ENCODE measurements around the gene CASR.

CASR gene

DNA sequence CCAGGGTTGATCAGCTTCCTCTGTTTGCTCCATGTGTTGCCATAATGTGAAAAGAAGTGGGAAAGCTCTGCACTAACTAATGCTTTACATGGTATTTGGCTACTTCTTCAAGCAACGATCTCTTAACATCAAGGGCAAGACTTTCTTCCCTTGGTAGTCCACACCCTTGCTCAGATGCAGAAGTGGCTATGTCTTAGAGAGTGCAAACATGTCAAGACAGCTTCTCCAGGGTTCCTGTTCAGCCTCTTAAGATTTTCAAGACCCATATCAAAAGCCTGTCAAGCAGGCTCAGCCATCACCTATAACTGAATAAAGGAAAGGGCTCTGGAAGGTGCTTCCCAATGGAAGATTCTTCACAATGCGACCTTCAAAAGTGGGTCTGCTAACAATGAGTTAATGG, 76.7 kb downstream of the CASR start:
- no peak for DNase-seq (ENCODE audit: low spot score)
- no peak overlapping the region for H3K27ac ChIP-seq
- CTCF ChIA-PET, result interaction anchor here (0.5 kb wide), 1 partner anchor 684 kb away, joined by 5 read pairs; no protein-coding TSS in a partner anchor
- POLR2A ChIA-PET (ENCODE audit: low non-redundant PET), result no interaction called here
- no peak for TF ChIP-seq CTCF (conservative IDR thresholded peaks at IDR 0.05; ENCODE audit: low read depth)

DNA sequence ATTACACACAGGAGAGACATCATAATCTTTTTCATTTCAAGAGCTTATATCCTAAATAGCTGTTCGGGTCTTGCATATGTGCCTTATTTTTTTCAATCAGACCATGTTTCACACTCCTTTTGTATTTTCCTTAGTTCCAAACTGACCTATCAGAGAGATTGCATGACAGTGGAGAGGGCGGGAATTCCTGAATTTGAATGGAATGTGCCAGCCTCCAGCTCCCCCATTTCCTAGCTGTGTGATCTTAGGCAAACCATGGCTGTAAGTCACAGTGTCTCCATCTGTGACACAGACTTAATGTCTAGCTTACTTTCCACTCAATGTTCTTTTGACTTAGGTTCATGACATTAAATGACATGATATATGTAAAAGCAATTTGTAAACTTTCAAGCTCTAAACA, 79.6 kb downstream of the CASR start:
- no peak for DNase-seq (ENCODE audit: low spot score)
- H3K27ac ChIP-seq, result no peak overlapping the region
- ChIA-PET CTCF (interaction anchor here (0.5 kb wide), 1 partner anchor 647 kb away, joined by 5 read pairs; no protein-coding TSS in a partner anchor), POLR2A (ENCODE audit: low non-redundant PET) (no interaction called here)
- no peak for TF ChIP-seq CTCF (conservative IDR thresholded peaks at IDR 0.05; ENCODE audit: low read depth)

GRCh38 chr3:122263974-122264588, 80.6 kb downstream of the CASR start:
- ChIA-PET CTCF (no interaction called here), POLR2A (ENCODE audit: low non-redundant PET) (no interaction called here)
- TF ChIP-seq CTCF (conservative IDR thresholded peaks at IDR 0.05; ENCODE audit: low read depth), result no peak
- no peak overlapping the region for H3K27ac ChIP-seq
- no peak for DNase-seq (ENCODE audit: low spot score)

DNA sequence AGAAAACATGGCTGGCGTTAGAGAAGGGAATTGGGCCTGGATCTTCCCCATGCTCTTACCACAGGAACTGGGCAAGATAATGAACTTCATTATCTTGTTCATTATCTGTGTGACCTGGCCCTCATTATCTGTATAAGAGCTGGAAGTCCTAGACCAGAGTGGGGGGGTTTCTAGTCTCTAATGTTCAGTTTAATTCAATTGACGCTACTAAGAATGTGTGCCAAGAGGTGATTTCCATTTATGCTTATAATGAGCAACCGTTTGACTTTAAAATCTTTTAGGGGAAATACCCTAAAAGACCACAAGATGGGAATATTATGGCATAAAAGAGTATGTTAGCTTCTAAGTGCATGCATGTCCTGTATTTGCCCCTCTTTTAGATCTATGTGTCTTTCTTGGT, 82.5 kb downstream of the CASR start:
- H3K27ac ChIP-seq, result no peak overlapping the region
- ChIA-PET POLR2A (ENCODE audit: low non-redundant PET) (no interaction called here), CTCF (interaction anchor here (0.6 to 0.7 kb wide), 2 partner anchors 90 to 725 kb away, joined by 3 to 5 read pairs; no protein-coding TSS in a partner anchor)
- DNase-seq (ENCODE audit: low spot score), result no peak
- TF ChIP-seq CTCF (conservative IDR thresholded peaks at IDR 0.05; ENCODE audit: low read depth), result no peak

GRCh38 chr3:122268257-122269024, 85.0 kb downstream of the CASR start:
- DNase-seq (ENCODE audit: low spot score), result no peak
- no peak for TF ChIP-seq CTCF (conservative IDR thresholded peaks at IDR 0.05; ENCODE audit: low read depth)
- POLR2A ChIA-PET (ENCODE audit: low non-redundant PET), result no interaction called here
- H3K27ac ChIP-seq, result no peak overlapping the region
- CTCF ChIA-PET, result no interaction called here

GRCh38 chr3:122269045-122269444, 85.6 kb downstream of the CASR start:
- no peak overlapping the region for H3K27ac ChIP-seq
- ChIA-PET POLR2A (ENCODE audit: low non-redundant PET) (no interaction called here), CTCF (no interaction called here)
- TF ChIP-seq CTCF (conservative IDR thresholded peaks at IDR 0.05; ENCODE audit: low read depth), result no peak
- DNase-seq (ENCODE audit: low spot score), result no peak
